PFSK-1 (cell line): ENCODE data around the gene CCDC85A.

Source experiments
- FOXP2 ChIP-seq: optimal IDR thresholded peaks from 2 replicates; pipeline ENCODE3; 2011; ENCODE audit warnings: borderline replicate concordance, control low read depth, inconsistent platforms; ENCODE audit not compliant: insufficient read depth; ENCODE audit errors: extremely low read length, extremely low read depth
- POLR2AphosphoS5 ChIP-seq: IDR thresholded peaks from 2 replicates; pipeline ENCODE4 v1.6.1; 2012; ENCODE audit warnings: low read depth, mild to moderate bottlenecking, control low read depth, low read length, moderate library complexity
- SIN3A ChIP-seq: IDR thresholded peaks from 2 replicates; pipeline ENCODE4 v1.6.1; 2012; ENCODE audit warnings: mild to moderate bottlenecking, low read length, moderate library complexity, borderline replicate concordance; ENCODE audit not compliant: insufficient read depth
- TAF1 ChIP-seq: IDR thresholded peaks from 2 replicates; pipeline ENCODE4 v1.6.1; 2012; ENCODE audit warnings: low read length, control low read depth, borderline replicate concordance; ENCODE audit not compliant: insufficient read depth
- TF ChIP-seq, protein P1 (sequence below), 2 experiments: IDR thresholded peaks; 2 replicates each; pipeline versions ENCODE4 v1.6.1 to v1.8.0; 2011 to 2012; ENCODE audit warnings: low read depth in 2 of 2, low read length in 2 of 2, control low read depth in 1 of 2, inconsistent platforms in 1 of 2, mild to moderate bottlenecking in 1 of 2, moderate library complexity in 1 of 2; ENCODE audit not compliant: insufficient read depth in 1 of 2

DNA sequence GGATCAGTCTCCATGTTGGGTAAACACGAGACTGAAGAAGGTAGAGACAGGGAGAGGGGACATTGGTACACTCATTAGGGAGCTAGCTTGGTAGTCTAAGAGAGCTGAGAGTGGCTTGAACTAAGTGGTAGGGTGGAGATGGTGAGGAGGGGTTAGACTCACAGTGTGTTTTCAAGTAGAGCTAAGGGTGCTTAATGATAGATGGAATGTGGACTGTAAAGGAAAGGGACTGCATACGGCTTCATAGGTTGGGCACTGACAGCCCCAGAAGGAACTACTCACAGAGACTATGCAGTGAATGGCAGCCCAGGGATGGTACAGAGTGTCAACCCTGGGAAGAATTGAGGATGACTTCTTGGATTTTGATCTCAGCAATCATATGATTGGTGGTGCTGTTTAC lies 178.1 kb downstream of the CCDC85A start:
- TF ChIP-seq SIN3A, result no peak
- TF ChIP-seq TAF1, result no peak
- no peak for TF ChIP-seq POLR2AphosphoS5
- TF ChIP-seq, protein P1, sequence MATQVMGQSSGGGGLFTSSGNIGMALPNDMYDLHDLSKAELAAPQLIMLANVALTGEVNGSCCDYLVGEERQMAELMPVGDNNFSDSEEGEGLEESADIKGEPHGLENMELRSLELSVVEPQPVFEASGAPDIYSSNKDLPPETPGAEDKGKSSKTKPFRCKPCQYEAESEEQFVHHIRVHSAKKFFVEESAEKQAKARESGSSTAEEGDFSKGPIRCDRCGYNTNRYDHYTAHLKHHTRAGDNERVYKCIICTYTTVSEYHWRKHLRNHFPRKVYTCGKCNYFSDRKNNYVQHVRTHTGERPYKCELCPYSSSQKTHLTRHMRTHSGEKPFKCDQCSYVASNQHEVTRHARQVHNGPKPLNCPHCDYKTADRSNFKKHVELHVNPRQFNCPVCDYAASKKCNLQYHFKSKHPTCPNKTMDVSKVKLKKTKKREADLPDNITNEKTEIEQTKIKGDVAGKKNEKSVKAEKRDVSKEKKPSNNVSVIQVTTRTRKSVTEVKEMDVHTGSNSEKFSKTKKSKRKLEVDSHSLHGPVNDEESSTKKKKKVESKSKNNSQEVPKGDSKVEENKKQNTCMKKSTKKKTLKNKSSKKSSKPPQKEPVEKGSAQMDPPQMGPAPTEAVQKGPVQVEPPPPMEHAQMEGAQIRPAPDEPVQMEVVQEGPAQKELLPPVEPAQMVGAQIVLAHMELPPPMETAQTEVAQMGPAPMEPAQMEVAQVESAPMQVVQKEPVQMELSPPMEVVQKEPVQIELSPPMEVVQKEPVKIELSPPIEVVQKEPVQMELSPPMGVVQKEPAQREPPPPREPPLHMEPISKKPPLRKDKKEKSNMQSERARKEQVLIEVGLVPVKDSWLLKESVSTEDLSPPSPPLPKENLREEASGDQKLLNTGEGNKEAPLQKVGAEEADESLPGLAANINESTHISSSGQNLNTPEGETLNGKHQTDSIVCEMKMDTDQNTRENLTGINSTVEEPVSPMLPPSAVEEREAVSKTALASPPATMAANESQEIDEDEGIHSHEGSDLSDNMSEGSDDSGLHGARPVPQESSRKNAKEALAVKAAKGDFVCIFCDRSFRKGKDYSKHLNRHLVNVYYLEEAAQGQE (IDR thresholded peaks at IDR 0.05; ENCODE audit: insufficient read depth in 1 of 2, low read depth in 2 of 2, low read length in 2 of 2), result no peak
- no peak for TF ChIP-seq FOXP2
